GM19463 (cell line): Measurements from ENCODE around the gene WRAP53.

Experiments
- ATAC-seq: cut with Tn5 transposase; IDR thresholded peaks from one replicate; pipeline ENCODE4 v1.9.1; 2021; ENCODE audit warnings: mild to moderate bottlenecking, moderate library complexity; ENCODE audit not compliant: unreplicated experiment

WRAP53 gene

DNA sequence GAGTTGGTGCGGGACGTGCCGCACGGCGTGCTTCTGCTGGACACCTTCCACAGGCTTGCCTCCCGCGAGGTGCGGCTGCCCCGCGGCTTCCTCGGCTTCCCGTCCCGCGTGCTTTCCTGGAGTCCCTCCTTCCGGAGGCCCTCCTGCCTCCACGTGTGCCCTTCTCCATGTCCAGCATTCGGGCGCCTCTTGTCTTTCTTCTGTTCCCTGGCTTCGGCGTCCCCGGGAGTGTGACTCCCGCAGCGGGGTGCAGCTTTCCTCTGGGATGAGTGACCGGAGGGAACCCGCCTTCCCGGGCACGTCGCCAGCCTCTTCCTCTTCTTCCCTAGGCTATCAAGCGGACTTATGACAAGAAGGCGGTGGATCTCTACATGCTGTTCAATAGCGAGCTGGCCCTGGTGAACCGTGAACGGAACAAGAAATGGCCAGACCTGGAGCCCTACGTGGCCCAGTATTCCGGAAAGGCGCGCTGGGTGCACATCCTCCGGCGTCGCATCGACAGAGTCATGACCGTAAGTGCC is 52.3 kb downstream of the WRAP53 start:
- no peak for ATAC-seq

DNA sequence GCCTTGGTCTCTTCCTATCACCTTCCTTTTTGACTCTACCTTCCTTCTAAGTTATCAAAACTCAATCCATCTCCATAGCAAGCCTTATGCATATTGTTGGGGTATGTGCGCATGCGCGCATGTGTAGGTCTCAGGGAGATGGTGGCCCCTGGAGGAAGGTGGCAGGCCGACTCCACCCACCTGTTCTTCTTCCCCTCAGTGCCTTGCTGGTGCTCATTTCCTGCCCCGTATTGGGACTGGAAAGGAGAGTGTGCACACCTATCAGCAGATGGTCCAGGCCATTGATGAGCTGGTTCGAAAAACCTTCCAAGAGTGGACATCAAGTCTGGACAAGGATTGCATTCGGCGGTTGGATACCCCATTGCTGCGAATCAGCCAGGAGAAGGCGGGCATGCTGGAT is 54.5 kb downstream of the WRAP53 start:
- no peak for ATAC-seq

- no peak for ATAC-seq
Observed at GRCh38 chr17:7744416-7744815, 56.1 kb downstream of the WRAP53 start.

- no peak for ATAC-seq
Observed at GRCh38 chr17:7745748-7746470, 57.6 kb downstream of the WRAP53 start.

GRCh38 chr17:7747635-7748071 is 59.4 kb downstream of the WRAP53 start:
- ATAC-seq, result no peak

- no peak for ATAC-seq
Observed at GRCh38 chr17:7748076-7748775, 59.9 kb downstream of the WRAP53 start.

DNA sequence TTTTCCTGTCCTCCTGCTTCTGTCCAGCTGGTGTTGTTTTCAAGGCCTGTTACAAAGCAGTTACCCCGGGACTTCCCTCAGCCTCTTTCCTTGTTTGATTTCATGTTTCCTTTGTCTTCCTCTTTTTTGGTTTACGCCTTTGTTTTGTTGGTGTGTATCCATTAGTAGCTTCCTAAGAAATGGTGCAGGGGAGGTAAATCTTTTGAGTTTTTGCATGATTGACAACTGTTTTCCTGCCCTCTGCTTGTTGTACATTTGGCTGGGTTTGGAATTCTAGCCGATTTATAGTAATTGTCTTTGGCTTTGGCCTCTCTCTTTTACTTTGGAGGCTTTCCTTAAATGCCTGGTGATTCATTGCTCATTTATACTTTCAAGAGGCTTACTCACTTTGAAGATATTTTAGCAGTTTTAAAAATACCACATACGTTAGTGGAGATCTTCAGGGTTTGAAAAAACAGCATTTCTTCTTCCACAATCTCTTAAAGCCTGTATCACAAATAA is 62.1 kb downstream of the WRAP53 start:
- ATAC-seq, result no peak
